ENCODE results near the gene LYSET. TPM values are rescaled to one million over a fixed set of nuclear protein-coding genes. Genes with fewer than 3 reads are reported as not detected.
A peak's percentile ranks its signal among the peaks of the same experiment; 100 is the strongest.
"Not testable (repeated sequence)": the region's sequence is repeated elsewhere in the genome, so short reads cannot be mapped to it uniquely, and the experiment has no call there.

Gene LYSET
- polyA plus RNA-seq (2013, experiment 1 of 2): 15.7 TPM
- 20.8 TPM for polyA plus RNA-seq (2013, experiment 2 of 2)

- Histone ChIP-seq H3K4me3 (ENCODE audit: extremely low read depth, insufficient read depth, low read length, poor library complexity, severe bottlenecking) (peak within 1 kb of the TSS; percentile 82), H3K9me3 (ENCODE audit: control insufficient read depth, low read length) (no peaks in the 10 kb centered on the region), H3K4me1 (ENCODE audit: control insufficient read depth, insufficient read depth, low read length, poor library complexity, severe bottlenecking) (peaks cover 8% of the 10 kb centered on the region), H3K27ac (ENCODE audit: low read depth, low read length, severe bottlenecking) (peak within 1 kb of the TSS; percentile 90), H3K36me3 (ENCODE audit: control insufficient read depth, insufficient read depth, low read length) (peaks cover 50% of the 10 kb centered on the region)
- WGBS, 2 experiments (ENCODE audit: insufficient coverage in 2 of 2): 0% methylated on average over 96 to 103 of the region's 124 CpGs
Observed at GRCh38 chr14:93184391-93185348, at the start of gene LYSET, which contains the start of gene MOAP1. Gene LYSET (plus strand): TSS chr14:93185317. CDS start chr14:93185406, 89 bp downstream. Gene MOAP1 (minus strand): TSS chr14:93184897. CDS start chr14:93184242, 655 bp downstream.

GRCh38 chr14:93135399-93135798, 49.7 kb upstream of the LYSET start:
- Histone ChIP-seq H3K4me1 (ENCODE audit: control insufficient read depth, insufficient read depth, low read length, poor library complexity, severe bottlenecking) (no peaks in the 10 kb centered on the region), H3K36me3 (ENCODE audit: control insufficient read depth, insufficient read depth, low read length) (no peaks in the 10 kb centered on the region), H3K27ac (ENCODE audit: low read depth, low read length, severe bottlenecking) (no peak overlapping the region), H3K9me3 (ENCODE audit: control insufficient read depth, low read length) (no peaks in the 10 kb centered on the region), H3K4me3 (ENCODE audit: extremely low read depth, insufficient read depth, low read length, poor library complexity, severe bottlenecking) (no peak overlapping the region)
- WGBS, 2 experiments (ENCODE audit: insufficient coverage in 2 of 2): 78 to 100% methylated on average over 2 to 4 of the region's 5 CpGs

GRCh38 chr14:93136009-93136408, 49.1 kb upstream of the LYSET start:
- 78 to 95% methylated on average over 6 to 8 of the region's 8 CpGs for WGBS, 2 experiments (ENCODE audit: insufficient coverage in 2 of 2)
- Histone ChIP-seq H3K36me3 (ENCODE audit: control insufficient read depth, insufficient read depth, low read length) (no peaks in the 10 kb centered on the region), H3K27ac (ENCODE audit: low read depth, low read length, severe bottlenecking) (no peak overlapping the region), H3K4me1 (ENCODE audit: control insufficient read depth, insufficient read depth, low read length, poor library complexity, severe bottlenecking) (no peaks in the 10 kb centered on the region), H3K4me3 (ENCODE audit: extremely low read depth, insufficient read depth, low read length, poor library complexity, severe bottlenecking) (no peak overlapping the region), H3K9me3 (ENCODE audit: control insufficient read depth, low read length) (no peaks in the 10 kb centered on the region)

- H3K4me1 ChIP-seq (ENCODE audit: control insufficient read depth, insufficient read depth, low read length, poor library complexity, severe bottlenecking); H3K4me3 ChIP-seq (ENCODE audit: extremely low read depth, insufficient read depth, low read length, poor library complexity, severe bottlenecking); H3K9me3 ChIP-seq (ENCODE audit: control insufficient read depth, low read length); H3K36me3 ChIP-seq (ENCODE audit: control insufficient read depth, insufficient read depth, low read length); H3K27ac ChIP-seq (ENCODE audit: low read depth, low read length, severe bottlenecking): not testable (repeated sequence)
- 90 to 95% methylated on average over 10 to 11 of the region's 13 CpGs for WGBS, 2 experiments (ENCODE audit: insufficient coverage in 2 of 2)
Observed at GRCh38 chr14:93136508-93136907, 48.6 kb upstream of the LYSET start.

GRCh38 chr14:93137864-93138263, 47.3 kb upstream of the LYSET start:
- H3K36me3 ChIP-seq (ENCODE audit: control insufficient read depth, insufficient read depth, low read length): no peaks in the 10 kb centered on the region
- no peaks in the 10 kb centered on the region for H3K4me1 ChIP-seq (ENCODE audit: control insufficient read depth, insufficient read depth, low read length, poor library complexity, severe bottlenecking)
- no peak overlapping the region for H3K4me3 ChIP-seq (ENCODE audit: extremely low read depth, insufficient read depth, low read length, poor library complexity, severe bottlenecking)
- H3K27ac ChIP-seq (ENCODE audit: low read depth, low read length, severe bottlenecking): no peak overlapping the region
- WGBS, 2 experiments (ENCODE audit: insufficient coverage in 2 of 2): 82 to 86% methylated on average over 10 to 13 of the region's 17 CpGs
- H3K9me3 ChIP-seq (ENCODE audit: control insufficient read depth, low read length): no peaks in the 10 kb centered on the region

- no peak overlapping the region for H3K27ac ChIP-seq (ENCODE audit: low read depth, low read length, severe bottlenecking)
- no peak overlapping the region for H3K4me3 ChIP-seq (ENCODE audit: extremely low read depth, insufficient read depth, low read length, poor library complexity, severe bottlenecking)
- no peaks in the 10 kb centered on the region for H3K36me3 ChIP-seq (ENCODE audit: control insufficient read depth, insufficient read depth, low read length)
- H3K9me3 ChIP-seq (ENCODE audit: control insufficient read depth, low read length): no peaks in the 10 kb centered on the region
- H3K4me1 ChIP-seq (ENCODE audit: control insufficient read depth, insufficient read depth, low read length, poor library complexity, severe bottlenecking): no peaks in the 10 kb centered on the region
- WGBS, 2 experiments (ENCODE audit: insufficient coverage in 2 of 2): 88 to 94% methylated on average over 3 to 9 of the region's 13 CpGs
Observed at GRCh38 chr14:93142854-93143652, 42.1 kb upstream of the LYSET start.

- no peak overlapping the region for H3K4me3 ChIP-seq (ENCODE audit: extremely low read depth, insufficient read depth, low read length, poor library complexity, severe bottlenecking)
- no peaks in the 10 kb centered on the region for H3K9me3 ChIP-seq (ENCODE audit: control insufficient read depth, low read length)
- 93 to 96% methylated on average over 4 of the region's 9 CpGs for WGBS, 2 experiments (ENCODE audit: insufficient coverage in 2 of 2)
- no peaks in the 10 kb centered on the region for H3K36me3 ChIP-seq (ENCODE audit: control insufficient read depth, insufficient read depth, low read length)
- H3K4me1 ChIP-seq (ENCODE audit: control insufficient read depth, insufficient read depth, low read length, poor library complexity, severe bottlenecking): no peaks in the 10 kb centered on the region
- H3K27ac ChIP-seq (ENCODE audit: low read depth, low read length, severe bottlenecking): no peak overlapping the region
Observed at GRCh38 chr14:93146119-93146518, 39.0 kb upstream of the LYSET start.

GRCh38 chr14:93148979-93149378, 36.1 kb upstream of the LYSET start:
- H3K4me1 ChIP-seq (ENCODE audit: control insufficient read depth, insufficient read depth, low read length, poor library complexity, severe bottlenecking): no peaks in the 10 kb centered on the region
- H3K4me3 ChIP-seq (ENCODE audit: extremely low read depth, insufficient read depth, low read length, poor library complexity, severe bottlenecking): no peak overlapping the region
- no peaks in the 10 kb centered on the region for H3K9me3 ChIP-seq (ENCODE audit: control insufficient read depth, low read length)
- H3K36me3 ChIP-seq (ENCODE audit: control insufficient read depth, insufficient read depth, low read length): no peaks in the 10 kb centered on the region
- 92 to 98% methylated on average over 8 of the region's 8 CpGs for WGBS, 2 experiments (ENCODE audit: insufficient coverage in 2 of 2)
- H3K27ac ChIP-seq (ENCODE audit: low read depth, low read length, severe bottlenecking): no peak overlapping the region

GRCh38 chr14:93150227-93151208, 34.6 kb upstream of the LYSET start:
- H3K4me1 ChIP-seq (ENCODE audit: control insufficient read depth, insufficient read depth, low read length, poor library complexity, severe bottlenecking): no peaks in the 10 kb centered on the region
- 48 to 56% methylated on average over 12 to 14 of the region's 16 CpGs for WGBS, 2 experiments (ENCODE audit: insufficient coverage in 2 of 2)
- no peak overlapping the region for H3K27ac ChIP-seq (ENCODE audit: low read depth, low read length, severe bottlenecking)
- H3K9me3 ChIP-seq (ENCODE audit: control insufficient read depth, low read length): no peaks in the 10 kb centered on the region
- no peak overlapping the region for H3K4me3 ChIP-seq (ENCODE audit: extremely low read depth, insufficient read depth, low read length, poor library complexity, severe bottlenecking)
- no peaks in the 10 kb centered on the region for H3K36me3 ChIP-seq (ENCODE audit: control insufficient read depth, insufficient read depth, low read length)

- Histone ChIP-seq H3K9me3 (ENCODE audit: control insufficient read depth, low read length) (no peaks in the 10 kb centered on the region), H3K36me3 (ENCODE audit: control insufficient read depth, insufficient read depth, low read length) (no peaks in the 10 kb centered on the region), H3K4me1 (ENCODE audit: control insufficient read depth, insufficient read depth, low read length, poor library complexity, severe bottlenecking) (no peaks in the 10 kb centered on the region), H3K4me3 (ENCODE audit: extremely low read depth, insufficient read depth, low read length, poor library complexity, severe bottlenecking) (no peak overlapping the region), H3K27ac (ENCODE audit: low read depth, low read length, severe bottlenecking) (no peak overlapping the region)
- WGBS, 2 experiments (ENCODE audit: insufficient coverage in 2 of 2): 90 to 94% methylated on average over 3 to 5 of the region's 7 CpGs
Observed at GRCh38 chr14:93153121-93153520, 32.0 kb upstream of the LYSET start.

Data from mesodermal cell (in vitro differentiated cells).